Peyer's patch (tissue), 4 donors: ENCODE data around the gene PFDN2. TPM values are rescaled to one million over a fixed set of nuclear protein-coding genes. Genes with fewer than 3 reads are reported as not detected.
A peak's percentile ranks its signal among the peaks of the same experiment; 100 is the strongest.

Experiments used
- DNase-seq, 3 donors: peaks; one replicate each; pipeline ENCODE4 v3.0.0-alpha.2; 2017 to 2019
- H3K27ac ChIP-seq, 4 donors: fragments of 200-600 bp; sonication (generic); one replicate each; pipeline ENCODE4 v1.5.1; 2016 to 2019
- H3K27me3 ChIP-seq, 2 donors: fragments of 200-600 bp; sonication (generic); one replicate each; pipeline ENCODE4 v1.5.1; 2019
- H3K36me3 ChIP-seq, 3 donors: fragments of 200-600 bp; sonication (generic); one replicate each; pipeline ENCODE4 v1.5.1; 2016 to 2019
- H3K4me1 ChIP-seq, 4 donors: fragments of 200-600 bp; sonication (generic); one replicate each; pipeline ENCODE4 v1.5.1; 2016 to 2019
- H3K4me3 ChIP-seq, 4 donors: fragments of 200-600 bp; sonication (generic); 1 replicate in 3 of 4; 2 replicates in 1 of 4; pipeline ENCODE4 v1.5.1; 2016 to 2019; ENCODE audit warnings: mild to moderate bottlenecking in 1 of 4
- H3K9me3 ChIP-seq, 4 donors: fragments of 200-600 bp; sonication (generic); one replicate each; pipeline ENCODE4 v1.5.1; 2016 to 2019; ENCODE audit warnings: mild to moderate bottlenecking in 1 of 4
- CTCF ChIP-seq, 6 experiments: fragments of 450-650 bp in 4 of 6; fragments of 200-600 bp in 2 of 6; sonication (generic) in 1 of 6; IDR thresholded peaks; one replicate each; pipeline ENCODE4 v1.5.1; 2017 to 2019; ENCODE audit warnings: antibody characterized with exemption in 6 of 6, mild to moderate bottlenecking in 3 of 6, moderate library complexity in 1 of 6
- POLR2A ChIP-seq, 2 donors: fragments of 450-650 bp; IDR thresholded peaks; one replicate each; pipeline ENCODE4 v1.5.1; 2017; ENCODE audit warnings: antibody characterized with exemption in 2 of 2, mild to moderate bottlenecking in 2 of 2, moderate library complexity in 2 of 2
- total RNA-seq, 4 donors: library from RNA; depleted of rRNA; stranded (reverse); fragments of >200 nt; gene quantifications; one replicate each; pipeline ENCODE4 v1.1.0, GENCODE V29; 2016

PFDN2 gene
- total RNA-seq, 4 donors from 2014 or later = 11.6 to 68.5 (median 15.2) TPM

GRCh38 chr1:161096015-161096414, 21.8 kb downstream of the PFDN2 start:
- no peak for TF ChIP-seq CTCF (IDR thresholded peaks at IDR 0.05)
- no peak for TF ChIP-seq POLR2A (IDR thresholded peaks at IDR 0.05)
- Histone ChIP-seq H3K27me3 (no peaks in the 10 kb centered on the region), H3K9me3 (no peaks in the 10 kb centered on the region), H3K4me3 (no peak overlapping the region), H3K4me1 (peaks cover 0 to 11% (median 4%) of the 10 kb centered on the region in 4 donors), H3K27ac (no peak overlapping the region), H3K36me3 (peaks cover 0 to 8% (median 0%) of the 10 kb centered on the region in 3 donors)
- DNase-seq = no peak

- no peaks in the 10 kb centered on the region for H3K9me3 ChIP-seq
- peaks cover 0 to 11% (median 4%) of the 10 kb centered on the region in 4 donors for H3K4me1 ChIP-seq
- no peak for DNase-seq
- H3K27me3 ChIP-seq = no peaks in the 10 kb centered on the region
- H3K36me3 ChIP-seq = no peaks in the 10 kb centered on the region
- no peak overlapping the region for H3K27ac ChIP-seq
- TF ChIP-seq POLR2A (IDR thresholded peaks at IDR 0.05) = no peak
- TF ChIP-seq CTCF (IDR thresholded peaks at IDR 0.05) = no peak
- no peak overlapping the region for H3K4me3 ChIP-seq
Observed at GRCh38 chr1:161095230-161095629, 22.6 kb downstream of the PFDN2 start.

GRCh38 chr1:161094481-161094880, 23.4 kb downstream of the PFDN2 start:
- Histone ChIP-seq H3K9me3 (no peaks in the 10 kb centered on the region), H3K36me3 (no peaks in the 10 kb centered on the region), H3K4me1 (peaks cover 0 to 11% (median 4%) of the 10 kb centered on the region in 4 donors), H3K27me3 (no peaks in the 10 kb centered on the region), H3K4me3 (no peak overlapping the region), H3K27ac (no peak overlapping the region)
- TF ChIP-seq POLR2A (IDR thresholded peaks at IDR 0.05) = no peak
- TF ChIP-seq CTCF (IDR thresholded peaks at IDR 0.05) = no peak
- peak in 1 of 3 donors; percentile 15 for DNase-seq

- peak in 1 of 3 donors; percentile 9 for DNase-seq
- no peaks in the 10 kb centered on the region for H3K36me3 ChIP-seq
- H3K9me3 ChIP-seq = no peaks in the 10 kb centered on the region
- TF ChIP-seq POLR2A (IDR thresholded peaks at IDR 0.05) (no peak), CTCF (IDR thresholded peaks at IDR 0.05) (no peak)
- no peaks in the 10 kb centered on the region for H3K27me3 ChIP-seq
- no peak overlapping the region for H3K27ac ChIP-seq
- H3K4me1 ChIP-seq = peaks cover 0 to 5% (median 0%) of the 10 kb centered on the region in 4 donors
- H3K4me3 ChIP-seq = no peak overlapping the region
Observed at GRCh38 chr1:161092621-161093028, 25.2 kb downstream of the PFDN2 start.

- Histone ChIP-seq H3K4me3 (no peak overlapping the region), H3K4me1 (peaks cover 0 to 1% (median 0%) of the 10 kb centered on the region in 4 donors), H3K36me3 (no peaks in the 10 kb centered on the region), H3K27ac (no peak overlapping the region), H3K9me3 (no peaks in the 10 kb centered on the region), H3K27me3 (no peaks in the 10 kb centered on the region)
- TF ChIP-seq CTCF (IDR thresholded peaks at IDR 0.05) (no peak), POLR2A (IDR thresholded peaks at IDR 0.05) (no peak)
- DNase-seq = peak in 1 of 3 donors; percentile 5
Observed at GRCh38 chr1:161091796-161092507, 25.9 kb downstream of the PFDN2 start.
